HCT116 (cell line): ENCODE data around the gene ABHD1. TPM values are rescaled to one million over a fixed set of nuclear protein-coding genes. Genes with fewer than 3 reads are reported as not detected.
"Not testable (repeated sequence)": the region's sequence is repeated elsewhere in the genome, so short reads cannot be mapped to it uniquely, and the experiment has no call there.

ENCODE experiments used
- ATAC-seq: fragments of 200-7000 bp; cut with Tn5 transposase; 2 replicates; pipeline ENCODE4 v1.9.1; 2020; ENCODE audit warnings: mild to moderate bottlenecking, moderate library complexity
- BruUV-seq: library from RNA; stranded (reverse); fragments of 400-500 nt; replicated peaks from 2 replicates; lab custom pipeline; 2021; lab: Mats Ljungman, UMichigan
- CTCF ChIA-PET: fragments of 300-600 bp; sonication (Branson Sonifier 250); formaldehyde crosslinking; loops from one replicate; lab custom pipeline; 2021; ENCODE audit warnings: antibody characterized with exemption; lab: Charles Lee
- POLR2A ChIA-PET: fragments of 300-600, 350-600 bp; sonication (Branson Sonifier 250); formaldehyde crosslinking; loops from one replicate; lab custom pipeline; 2021; ENCODE audit warnings: antibody characterized with exemption; lab: Charles Lee
- RAD21 ChIA-PET, 2 experiments: fragments of 300-600 bp; sonication (Branson Sonifier 250); formaldehyde crosslinking; loops; one replicate each; lab custom pipeline; 2023; ENCODE audit warnings: low total read pairs in 2 of 2; ENCODE audit not compliant: uncharacterized antibody in 2 of 2, unreplicated experiment in 2 of 2, low non-redundant PET in 1 of 2; lab: Charles Lee
- DNase-seq: peaks from one replicate; pipeline ENCODE4 v3.0.0-alpha.2; 2010; ENCODE audit warnings: low read depth, low spot score
- H2AFZ ChIP-seq: fragments of 200-600 bp; shearing (Covaris generic), sonication (generic); 2 replicates; pipeline ENCODE4 v1.6.1; 2017; ENCODE audit warnings: low read depth, mixed run types, mixed read lengths, antibody characterized with exemption, low read length; ENCODE audit not compliant: poor library complexity, severe bottlenecking
- H3K27ac ChIP-seq: 2 replicates; pipeline ENCODE4 v1.5.1; 2012; ENCODE audit warnings: low read depth, low read length
- H3K27me3 ChIP-seq: fragments of 200-600 bp; sonication (generic); 2 replicates; pipeline ENCODE4 v1.6.1; 2016; ENCODE audit warnings: mixed run types, low read length, mixed read lengths; ENCODE audit not compliant: insufficient read depth
- H3K36me3 ChIP-seq, 2 experiments: fragments of 200-500 bp in 1 of 2; fragments of 200-600 bp in 1 of 2; sonication (Bioruptor generic) in 1 of 2; sonication (generic) in 1 of 2; 2 replicates each; pipeline versions ENCODE4 v1.5.1 to v1.6.1; 2014 to 2016; ENCODE audit warnings: low read length in 2 of 2, inconsistent platforms in 1 of 2, mixed read lengths in 1 of 2, mixed run types in 1 of 2; ENCODE audit not compliant: insufficient read depth in 2 of 2, control insufficient read depth in 1 of 2
- H3K4me1 ChIP-seq, 2 experiments: fragments of 200-600 bp in 1 of 2; sonication (generic) in 1 of 2; 2 replicates each; pipeline versions ENCODE4 v1.5.1 to v1.6.1; 2012 to 2017; ENCODE audit warnings: low read length in 2 of 2, inconsistent platforms in 1 of 2, mild to moderate bottlenecking in 1 of 2, mixed read lengths in 1 of 2, mixed run types in 1 of 2, moderate library complexity in 1 of 2; ENCODE audit not compliant: insufficient read depth in 2 of 2, control insufficient read depth in 1 of 2
- H3K4me2 ChIP-seq: fragments of 200-600 bp; sonication (generic); 2 replicates; pipeline ENCODE4 v1.6.1; 2017; ENCODE audit warnings: mixed run types, low read length, mixed read lengths
- H3K4me3 ChIP-seq, 2 experiments: fragments of 200-600 bp in 1 of 2; sonication (generic) in 1 of 2; replicated peaks in 1 of 2; 2 replicates each; pipeline ENCODE4 v1.5.1; 2011 to 2016; ENCODE audit warnings: low read length in 2 of 2, control low read depth in 1 of 2, low read depth in 1 of 2, mild to moderate bottlenecking in 1 of 2, mixed read lengths in 1 of 2, mixed run types in 1 of 2
- H3K79me2 ChIP-seq: fragments of 200-600 bp; sonication (generic); 2 replicates; pipeline ENCODE4 v1.6.1; 2017; ENCODE audit warnings: mild to moderate bottlenecking, mixed run types, low read length, moderate library complexity, mixed read lengths; ENCODE audit not compliant: insufficient read depth
- H3K9ac ChIP-seq: fragments of 200-600 bp; sonication (generic); 2 replicates; pipeline ENCODE4 v1.6.1; 2016; ENCODE audit warnings: low read length, mixed read lengths
- H3K9me2 ChIP-seq: fragments of 200-600 bp; sonication (generic), shearing (Covaris generic); 2 replicates; pipeline ENCODE4 v1.6.1; 2017; ENCODE audit warnings: mixed run types, mild to moderate bottlenecking, moderate library complexity; ENCODE audit not compliant: insufficient read depth
- H3K9me3 ChIP-seq, 2 experiments: fragments of 200-500 bp in 1 of 2; fragments of 200-600 bp in 1 of 2; sonication (Bioruptor generic) in 1 of 2; sonication (generic) in 1 of 2; 2 replicates each; pipeline ENCODE4 v1.6.1; 2014 to 2017; ENCODE audit warnings: low read length in 2 of 2, mixed read lengths in 2 of 2, inconsistent platforms in 1 of 2, low read depth in 1 of 2, mild to moderate bottlenecking in 1 of 2, mixed run types in 1 of 2, moderate library complexity in 1 of 2; ENCODE audit not compliant: control insufficient read depth in 1 of 2, insufficient read depth in 1 of 2
- H4K20me1 ChIP-seq: fragments of 200-600 bp; sonication (generic), shearing (Covaris generic); 2 replicates; pipeline ENCODE4 v1.6.1; 2017; ENCODE audit warnings: mixed run types, mild to moderate bottlenecking, moderate library complexity; ENCODE audit not compliant: insufficient read depth
- MAX ChIP-seq: IDR thresholded peaks from 2 replicates; pipeline ENCODE4 v1.6.1; 2012
- POLR2A ChIP-seq: IDR thresholded peaks from 2 replicates; pipeline ENCODE4 v1.7.0; 2011; ENCODE audit warnings: borderline replicate concordance; ENCODE audit not compliant: insufficient read depth, insufficient read length; ENCODE audit errors: extremely low read depth
- YY1 ChIP-seq: IDR thresholded peaks from 2 replicates; pipeline ENCODE4 v1.6.1; 2011; ENCODE audit warnings: low read length, low read depth, moderate library complexity, mild to moderate bottlenecking; ENCODE audit not compliant: insufficient replicate concordance; ENCODE audit errors: extremely low read depth
- ZFX ChIP-seq: fragments of 450-650 bp; IDR thresholded peaks from 2 replicates; pipeline ENCODE4 v1.6.1; 2017
- intact Hi-C: fragments of 100-400 bp; cut with micrococcal nuclease; formaldehyde crosslinking; loops from 2 replicates; pipeline ENCODE4 v1.10.0; 2022
- total RNA-seq: library from RNA; stranded (reverse); gene quantifications from one replicate; pipeline ENCODE4 v1.2.1, GENCODE V29; 2021; ENCODE audit not compliant: unreplicated experiment

The ABHD1 gene
- total RNA-seq, 1 experiment from 2014 or later, result not detected

- H3K4me1 ChIP-seq, result no peaks in the 10 kb centered on the region
- no peaks in the 10 kb centered on the region for H3K79me2 ChIP-seq
- H4K20me1 ChIP-seq, result no peaks in the 10 kb centered on the region
- POLR2A ChIA-PET, result interaction anchor here (1.3 kb wide), 1 partner anchor 22 kb away, joined by 4 read pairs; no protein-coding TSS in a partner anchor
- no peak overlapping the region for H2AFZ ChIP-seq
- H3K9me3 ChIP-seq, result no peaks in the 10 kb centered on the region
- peaks cover 16% of the 10 kb centered on the region; the same call in 1 of the 2 replicates for H3K27me3 ChIP-seq
- CTCF ChIA-PET, result interaction anchor here (1.0 kb wide), 1 partner anchor 16 kb away, joined by 3 read pairs; no protein-coding TSS in a partner anchor
- intact Hi-C loops, result no loop called here
- H3K36me3 ChIP-seq, result no peaks in the 10 kb centered on the region
- H3K9ac ChIP-seq, result no peak overlapping the region
- H3K4me2 ChIP-seq, result no peak overlapping the region
- no peaks in the 10 kb centered on the region for H3K9me2 ChIP-seq
- TF ChIP-seq ZFX, result no peak
- no peak for TF ChIP-seq MAX
- no peak for TF ChIP-seq POLR2A
- no peak for TF ChIP-seq YY1
- RAD21 ChIA-PET, result no interaction called here
- H3K4me3 ChIP-seq, result no peak overlapping the region
- no peak overlapping the region for H3K27ac ChIP-seq
- BruUV-seq, result no TSS peak
- DNase-seq, result no peak
- ATAC-seq, result no peak
Measured at GRCh38 chr2:27175330-27175729, 51.7 kb downstream of the ABHD1 start.

- H3K4me1 ChIP-seq, RAD21 ChIA-PET, ATAC-seq, H2AFZ ChIP-seq, intact Hi-C loops, H3K36me3 ChIP-seq, H3K9ac ChIP-seq, H3K4me2 ChIP-seq, H3K4me3 ChIP-seq, BruUV-seq, DNase-seq, H4K20me1 ChIP-seq, H3K27ac ChIP-seq, H3K79me2 ChIP-seq, H3K9me3 ChIP-seq, H3K9me2 ChIP-seq: not testable (repeated sequence)
- ChIA-PET CTCF (interaction anchor here (1.0 kb wide), 1 partner anchor 15 kb away, joined by 3 read pairs; no protein-coding TSS in a partner anchor), POLR2A (interaction anchor here (1.3 kb wide), 1 partner anchor 22 kb away, joined by 4 read pairs; no protein-coding TSS in a partner anchor)
- peaks cover 16% of the 10 kb centered on the region; the same call in 1 of the 2 replicates for H3K27me3 ChIP-seq
Measured at GRCh38 chr2:27175781-27176180, 52.2 kb downstream of the ABHD1 start.
